ENCODE results near the gene GRB2.

GRCh38 chr17:75326226-75326848 is 79.1 kb downstream of the GRB2 start:
- no peak for TF ChIP-seq CTCF (IDR thresholded peaks at IDR 0.05)
- no peak for TF ChIP-seq POLR2A (IDR thresholded peaks at IDR 0.05)
- TF ChIP-seq EP300 (IDR thresholded peaks at IDR 0.05) = no peak

All from upper lobe of left lung (tissue), 4 donors.